ENCODE results near the gene LRRC1. TPM values are rescaled to one million over a fixed set of nuclear protein-coding genes. Genes with fewer than 3 reads are reported as not detected.

The LRRC1 gene
- total RNA-seq, 1 experiment from 2014 or later = 8.6 TPM

DNA sequence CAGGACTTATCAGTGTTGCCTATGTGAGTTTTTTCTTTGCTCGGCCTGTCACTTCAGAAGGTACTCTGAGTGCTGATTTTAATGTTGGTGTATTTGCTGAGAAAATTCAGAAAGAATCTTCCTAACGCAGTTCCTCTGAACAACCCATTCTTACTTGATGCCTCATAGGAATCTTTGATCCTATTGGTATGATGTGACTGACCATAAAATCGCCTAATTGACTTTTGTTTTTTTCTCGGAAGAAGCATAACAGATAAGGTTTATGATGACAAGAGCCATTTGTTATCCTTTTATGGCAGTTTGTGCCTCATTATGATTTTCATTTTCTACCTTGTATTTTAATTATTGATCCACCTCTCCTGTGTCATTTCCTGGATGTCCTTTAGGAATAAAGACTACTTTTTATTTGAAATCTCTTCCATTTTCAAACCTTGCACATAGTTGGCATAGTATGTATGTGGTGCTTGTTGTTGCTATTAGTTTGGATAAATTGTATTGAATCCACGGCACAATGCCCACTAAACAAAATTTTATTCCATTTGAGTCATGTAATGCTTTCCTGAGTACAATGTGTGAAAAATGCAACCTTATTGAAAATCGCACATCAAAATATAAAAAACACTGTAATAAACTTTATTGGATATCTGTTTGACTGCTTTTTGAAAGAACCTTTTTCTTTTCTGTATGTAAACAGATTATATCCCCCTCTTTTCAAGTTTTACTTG lies 37.3 kb downstream of the LRRC1 start:
- in situ Hi-C loops (cut with HindIII; ENCODE audit: low sequenced_read_pairs) = no loop called here
- DNase-seq (ENCODE audit: low spot score) = no peak

DNA sequence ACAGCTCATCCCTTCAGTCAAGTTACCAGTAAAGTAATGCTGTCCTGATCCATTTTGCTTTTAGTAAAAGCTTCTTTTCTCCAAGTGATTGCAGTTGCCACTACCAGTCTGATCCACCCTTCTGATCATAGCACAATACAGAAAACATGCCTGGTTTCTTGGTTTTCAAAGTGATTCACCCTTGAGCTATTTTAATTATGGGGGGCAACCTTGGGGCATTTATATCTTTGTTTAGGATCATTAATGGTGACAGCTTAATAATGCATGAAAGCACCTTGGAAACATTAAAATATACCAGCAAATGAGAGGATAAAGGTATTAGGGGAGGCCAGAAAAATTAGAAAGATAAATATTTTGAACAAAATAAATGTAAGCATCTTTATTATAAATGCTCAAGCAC lies 38.4 kb downstream of the LRRC1 start:
- in situ Hi-C loops (cut with HindIII; ENCODE audit: low sequenced_read_pairs) = no loop called here
- DNase-seq (ENCODE audit: low spot score) = no peak

DNA sequence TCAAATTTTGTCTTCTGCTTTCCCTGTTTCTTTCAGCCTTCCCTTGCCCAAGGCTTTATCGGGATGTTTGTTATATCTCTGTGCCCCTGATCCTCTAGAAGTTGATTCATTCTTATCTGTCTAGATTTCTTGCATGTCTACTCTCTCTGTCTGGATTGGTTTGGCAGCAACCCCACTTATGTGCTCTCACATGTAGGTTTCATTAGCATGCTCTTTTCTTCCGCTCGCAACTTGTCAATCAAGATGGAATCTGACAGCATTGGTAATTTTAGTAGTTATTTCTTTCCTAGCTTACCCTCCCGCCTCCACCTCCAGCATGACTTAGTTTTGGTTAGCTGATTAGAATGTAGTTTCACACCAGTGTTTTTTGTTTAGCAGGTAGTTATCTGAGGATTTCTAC lies 39.3 kb downstream of the LRRC1 start:
- no peak for DNase-seq (ENCODE audit: low spot score)
- in situ Hi-C loops (cut with HindIII; ENCODE audit: low sequenced_read_pairs) = no loop called here

DNA sequence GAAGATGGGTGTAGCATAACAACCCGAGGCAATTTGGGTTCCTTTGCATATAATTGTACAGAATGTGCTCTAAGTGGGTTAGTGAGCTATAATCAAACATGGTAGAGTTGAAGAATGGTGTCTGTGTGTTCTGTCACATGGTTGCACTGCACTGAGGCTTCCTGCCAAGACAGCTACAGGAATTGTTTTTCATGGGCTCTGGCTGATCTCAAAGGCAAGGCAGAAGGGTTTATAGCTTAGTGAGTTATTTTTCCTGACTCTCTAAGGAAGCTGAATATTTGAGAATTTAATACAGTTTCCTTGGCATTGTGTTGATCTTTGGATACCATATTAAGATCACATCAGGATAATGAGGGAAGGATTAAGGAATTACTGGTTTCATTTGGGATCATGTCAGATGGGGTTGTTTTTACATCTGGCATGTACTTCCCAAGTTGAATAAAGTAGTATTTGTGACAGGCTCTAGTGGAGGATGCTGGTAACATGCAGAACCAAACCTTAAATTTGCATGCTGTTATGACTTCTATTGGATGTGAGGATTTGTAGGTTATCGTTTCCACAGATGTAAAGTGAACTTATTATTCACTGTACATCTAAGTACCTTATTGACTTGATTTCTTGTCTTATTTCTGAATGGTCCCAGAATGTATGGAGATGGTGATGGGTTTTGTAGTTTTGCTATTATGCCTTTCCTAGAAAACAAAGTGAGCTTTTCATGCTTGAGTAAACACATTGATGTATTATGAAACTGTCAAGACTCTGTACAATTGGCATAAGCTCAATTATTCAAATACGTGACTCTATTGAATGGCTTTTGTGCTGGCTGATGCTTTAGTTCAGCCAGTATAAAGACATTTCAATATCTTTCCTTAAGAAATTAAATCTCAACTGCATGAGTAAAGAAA lies 43.3 kb downstream of the LRRC1 start:
- peak; percentile 15 for DNase-seq (ENCODE audit: low spot score)
- in situ Hi-C loops (cut with HindIII; ENCODE audit: low sequenced_read_pairs) = no loop called here

DNA sequence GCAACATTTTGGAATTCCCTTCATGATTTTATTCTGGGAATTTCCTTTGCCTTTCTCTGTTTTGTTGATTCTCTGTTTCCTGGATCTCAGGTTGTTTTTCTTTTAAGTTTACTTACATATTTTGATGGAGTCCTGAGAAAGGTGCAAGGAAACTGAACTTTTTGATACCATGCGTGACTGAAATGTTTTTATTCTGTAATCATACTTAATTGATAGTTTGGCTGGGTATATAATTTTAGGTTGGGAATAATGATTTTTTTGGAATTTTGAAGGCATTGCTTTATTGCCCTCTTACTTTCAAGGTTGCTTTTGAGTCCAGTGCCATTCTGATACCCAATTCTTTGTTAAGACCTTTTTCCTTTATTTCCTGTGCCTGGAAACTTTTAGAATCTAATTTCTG lies 45.2 kb downstream of the LRRC1 start:
- in situ Hi-C loops (cut with HindIII; ENCODE audit: low sequenced_read_pairs) = no loop called here
- DNase-seq (ENCODE audit: low spot score) = no peak

DNA sequence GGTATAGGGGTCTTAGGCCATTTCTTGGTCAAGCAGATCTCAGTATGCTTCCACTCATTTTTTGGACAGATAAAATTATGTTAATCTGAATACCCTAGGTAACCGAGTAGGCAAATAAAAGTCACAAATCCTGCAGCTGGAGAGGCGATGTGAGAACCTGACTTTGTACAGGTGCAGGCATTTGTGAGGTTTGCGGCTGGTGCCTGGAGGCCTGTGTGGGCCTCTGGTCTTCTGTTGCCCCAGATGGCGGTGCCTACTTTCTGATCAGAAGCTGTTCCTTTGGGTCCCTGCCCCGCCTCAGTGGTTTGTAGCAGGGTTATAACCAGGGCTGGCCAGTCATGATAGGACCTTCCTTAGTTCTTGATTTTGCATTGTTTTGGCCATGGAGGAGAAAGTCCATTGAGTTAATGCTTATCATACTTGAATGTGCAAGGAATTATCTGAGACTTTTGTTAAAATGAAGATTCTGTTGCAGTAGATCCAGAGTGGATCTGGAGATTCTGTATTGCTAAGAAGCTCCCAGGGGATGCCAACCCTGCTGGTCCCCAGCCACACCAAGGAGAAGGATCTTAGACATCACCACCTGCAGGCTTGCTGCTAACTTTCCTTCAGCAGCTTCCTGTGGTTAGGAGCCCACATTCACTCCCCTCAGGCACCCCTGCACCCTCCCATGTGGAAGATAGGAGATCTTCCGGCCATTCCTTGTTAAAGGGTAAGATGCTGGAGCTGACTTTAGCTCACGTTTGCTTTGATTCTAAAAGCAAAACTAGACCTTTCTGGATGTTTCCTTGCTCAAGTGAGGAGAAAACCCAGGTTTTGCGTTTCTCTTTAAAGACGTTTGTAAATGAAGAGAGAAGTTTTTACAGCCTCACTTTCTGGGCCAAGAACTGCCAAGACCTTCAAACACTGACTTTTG lies 50.7 kb downstream of the LRRC1 start:
- no peak for DNase-seq (ENCODE audit: low spot score)
- in situ Hi-C loops (cut with HindIII; ENCODE audit: low sequenced_read_pairs) = no loop called here

DNA sequence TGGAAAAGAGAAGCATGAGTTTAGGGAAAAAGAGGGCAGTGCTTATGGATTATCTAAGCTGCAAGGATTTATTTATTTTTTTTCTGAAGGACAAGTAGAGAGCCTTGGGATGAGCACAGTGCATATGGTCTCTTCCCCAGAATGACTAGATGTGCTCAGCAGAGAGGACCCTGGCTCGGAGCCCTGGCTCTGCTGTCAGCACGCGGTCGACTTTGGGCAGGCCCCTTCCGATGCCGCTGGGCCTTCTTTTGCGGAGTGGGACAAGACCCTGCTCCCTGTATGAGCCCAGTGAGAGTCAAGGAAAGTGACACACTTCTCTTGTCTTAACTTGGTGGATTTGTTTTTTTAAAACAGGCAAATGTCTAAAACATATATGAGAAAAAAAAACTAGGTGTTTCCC lies 51.4 kb downstream of the LRRC1 start:
- in situ Hi-C loops (cut with HindIII; ENCODE audit: low sequenced_read_pairs) = no loop called here
- DNase-seq (ENCODE audit: low spot score) = no peak

DNA sequence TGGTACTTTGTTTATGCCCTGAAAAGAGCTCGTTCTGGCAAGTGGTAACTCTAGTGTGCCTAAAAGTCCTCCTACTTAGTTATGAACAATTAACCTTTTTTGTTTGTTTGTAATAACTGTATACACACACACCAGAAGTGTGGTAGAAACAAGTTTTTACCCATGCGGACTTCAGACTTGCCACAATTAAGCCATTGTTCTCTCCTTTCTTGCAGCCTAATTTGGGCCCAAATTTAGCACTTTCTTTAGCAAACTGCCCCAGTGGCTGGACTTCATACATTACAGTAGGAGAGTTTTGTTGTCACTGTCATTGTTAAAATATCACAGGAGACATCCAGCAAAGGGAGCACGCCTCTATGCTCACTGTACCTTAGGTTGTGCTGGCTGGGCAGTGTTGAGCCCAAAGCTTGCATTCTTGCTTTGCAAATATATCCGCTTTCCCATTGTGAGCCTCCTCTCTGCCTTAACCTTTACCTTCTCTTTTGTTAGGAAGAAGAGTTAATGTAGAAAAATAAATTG lies 53.0 kb downstream of the LRRC1 start:
- in situ Hi-C loops (cut with HindIII; ENCODE audit: low sequenced_read_pairs) = no loop called here
- DNase-seq (ENCODE audit: low spot score) = no peak

DNA sequence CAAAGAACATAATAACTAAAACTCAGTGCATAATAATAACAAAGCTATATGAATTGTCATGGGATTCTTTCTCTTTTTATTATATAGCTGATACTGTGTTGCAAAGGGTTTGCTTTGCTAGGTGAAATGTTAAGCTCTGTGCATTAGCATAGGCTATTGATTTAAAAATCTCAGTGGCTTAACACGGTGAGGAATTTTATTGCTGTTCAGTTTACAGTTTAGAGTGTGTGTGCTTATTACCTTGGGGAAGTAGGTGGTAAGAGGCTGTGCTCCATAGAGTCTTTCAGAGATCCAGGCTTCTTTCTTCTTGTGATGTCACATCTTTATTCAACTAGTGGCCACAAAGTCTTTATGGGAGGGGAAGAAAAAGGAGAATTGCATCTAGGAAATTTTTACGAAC lies 55.7 kb downstream of the LRRC1 start:
- in situ Hi-C loops (cut with HindIII; ENCODE audit: low sequenced_read_pairs) = no loop called here

DNA sequence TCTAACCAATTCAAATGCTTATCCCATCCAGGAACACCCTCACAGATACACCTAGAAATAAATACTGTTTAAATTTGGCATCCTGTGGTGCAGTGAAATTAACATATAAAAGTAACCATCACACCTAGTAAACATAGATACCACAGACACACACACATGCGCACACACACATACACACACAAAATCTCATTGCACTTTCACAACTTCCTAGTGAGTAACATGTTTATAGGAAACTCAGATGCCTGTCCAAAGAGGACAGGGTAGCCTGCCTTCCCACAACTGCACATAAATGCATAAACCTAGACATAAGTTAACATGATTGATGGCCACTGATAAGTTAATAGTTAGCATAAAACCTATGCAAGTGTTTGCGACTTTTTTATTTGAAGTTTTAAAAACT lies 56.8 kb downstream of the LRRC1 start:
- DNase-seq (ENCODE audit: low spot score) = no peak
- in situ Hi-C loops (cut with HindIII; ENCODE audit: low sequenced_read_pairs) = no loop called here

More for the DNA sequence above, 55.7 kb downstream of the LRRC1 start:
- no peak for DNase-seq (ENCODE audit: low spot score)

DNA sequence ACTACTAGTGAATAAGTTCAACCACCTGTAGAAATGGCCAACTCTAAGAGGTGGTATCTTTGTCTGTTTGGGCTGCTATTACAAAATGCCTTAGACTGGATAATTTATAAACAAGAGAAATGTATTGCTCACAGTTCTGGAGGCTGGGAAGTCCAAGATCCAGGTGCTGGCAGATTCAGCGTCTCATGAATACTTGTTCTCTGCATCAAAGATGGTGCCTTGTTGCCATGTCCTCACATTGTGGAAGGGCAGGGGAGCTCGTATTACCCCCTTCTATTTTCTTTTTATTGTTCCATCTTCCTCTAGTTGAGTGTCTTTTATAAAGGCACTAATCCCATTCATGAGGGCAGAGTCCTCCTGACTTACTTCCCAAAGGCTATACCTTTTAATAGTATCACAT lies 58.0 kb downstream of the LRRC1 start:
- DNase-seq (ENCODE audit: low spot score) = no peak
- in situ Hi-C loops (cut with HindIII; ENCODE audit: low sequenced_read_pairs) = no loop called here

DNA sequence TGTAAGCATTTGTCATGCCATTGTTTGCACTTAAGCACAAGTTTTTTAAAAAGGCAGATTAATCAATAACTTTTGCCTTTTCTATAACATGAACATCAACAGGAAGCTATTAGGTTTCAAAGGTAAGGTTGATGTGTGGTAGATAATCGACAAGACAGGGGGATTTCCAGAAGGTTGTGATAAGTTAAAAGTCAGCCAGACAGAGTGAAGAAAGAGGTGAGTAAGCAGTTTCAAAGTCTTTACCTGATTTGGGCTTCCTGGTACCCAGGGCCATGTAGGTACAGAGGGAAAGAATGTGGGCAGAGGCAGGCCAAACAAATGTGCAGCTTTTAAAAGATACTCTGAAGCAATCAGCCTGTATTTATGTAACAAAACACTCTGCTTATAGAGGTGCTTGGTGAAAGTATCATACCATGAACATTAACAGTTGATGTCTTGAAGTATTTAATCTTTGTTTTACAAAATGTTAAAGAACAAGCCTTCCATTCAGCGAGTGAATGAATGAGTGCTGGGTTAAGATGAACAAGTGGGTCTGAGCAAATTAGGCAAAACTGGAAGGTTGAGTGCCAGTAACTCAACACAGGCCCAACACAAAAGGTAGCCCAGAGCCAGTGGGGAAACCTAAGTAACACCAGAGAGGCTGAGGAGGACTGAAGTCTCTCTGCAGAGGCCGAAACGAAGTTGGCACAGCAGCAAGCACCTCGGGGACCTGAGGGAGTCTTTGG lies 60.2 kb downstream of the LRRC1 start:
- in situ Hi-C loops (cut with HindIII; ENCODE audit: low sequenced_read_pairs) = no loop called here
- no peak for DNase-seq (ENCODE audit: low spot score)

DNA sequence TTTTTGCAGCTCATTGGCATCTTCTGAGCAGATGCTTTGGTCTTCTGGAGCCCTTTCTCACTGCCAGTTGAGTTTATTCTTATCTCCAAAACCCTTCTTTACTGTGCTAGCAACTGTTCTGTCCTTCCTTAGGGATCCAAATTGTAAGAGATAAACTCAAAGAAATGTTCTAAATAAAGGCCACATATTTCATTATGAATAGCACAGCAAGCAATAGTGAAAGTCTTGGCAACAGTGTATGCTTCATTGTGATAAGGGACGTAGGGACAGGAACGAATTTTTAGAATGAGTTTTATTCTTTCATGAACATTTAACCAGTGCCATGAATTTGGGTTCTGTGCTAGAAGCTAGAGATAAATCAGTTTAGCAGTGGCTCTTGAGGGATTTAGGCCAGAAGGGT lies 61.1 kb downstream of the LRRC1 start:
- in situ Hi-C loops (cut with HindIII; ENCODE audit: low sequenced_read_pairs) = no loop called here
- no peak for DNase-seq (ENCODE audit: low spot score)

DNA sequence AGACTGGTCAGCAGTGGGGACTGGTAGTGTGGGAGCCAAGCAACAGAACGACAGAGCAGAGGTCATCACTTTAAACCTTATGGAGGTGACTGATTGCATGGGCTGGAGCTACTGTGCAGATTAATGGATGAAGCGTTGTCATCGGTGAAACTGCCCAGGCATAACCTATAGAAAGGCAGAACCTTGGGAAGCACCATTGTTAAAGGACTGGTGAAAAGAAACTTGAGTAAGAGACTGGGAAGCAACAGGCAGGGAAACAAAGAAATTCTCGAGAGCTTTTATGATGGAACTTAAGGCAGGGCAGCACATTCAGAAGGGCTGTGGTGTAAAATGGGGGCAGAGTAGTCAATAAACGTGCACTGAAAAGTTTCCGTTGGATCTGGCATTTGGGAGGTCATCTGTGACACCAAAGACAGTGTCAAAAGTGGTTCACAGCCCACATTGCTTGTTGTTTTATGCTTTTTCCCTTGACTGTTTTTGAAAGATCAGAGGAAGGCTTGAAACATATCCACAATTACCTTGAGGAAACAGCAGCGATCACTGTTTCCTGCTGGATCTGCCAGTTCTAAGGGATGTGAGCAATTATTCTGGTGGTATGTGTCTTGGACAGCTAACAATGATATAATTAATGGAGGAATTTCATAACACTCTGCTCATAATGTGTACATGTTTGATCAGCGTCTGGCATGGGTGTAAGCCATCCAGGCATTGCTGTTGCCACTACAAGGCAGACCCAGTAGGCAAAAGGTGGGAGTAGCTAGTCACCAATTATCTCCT lies 62.7 kb downstream of the LRRC1 start:
- DNase-seq (ENCODE audit: low spot score) = no peak
- in situ Hi-C loops (cut with HindIII; ENCODE audit: low sequenced_read_pairs) = no loop called here

DNA sequence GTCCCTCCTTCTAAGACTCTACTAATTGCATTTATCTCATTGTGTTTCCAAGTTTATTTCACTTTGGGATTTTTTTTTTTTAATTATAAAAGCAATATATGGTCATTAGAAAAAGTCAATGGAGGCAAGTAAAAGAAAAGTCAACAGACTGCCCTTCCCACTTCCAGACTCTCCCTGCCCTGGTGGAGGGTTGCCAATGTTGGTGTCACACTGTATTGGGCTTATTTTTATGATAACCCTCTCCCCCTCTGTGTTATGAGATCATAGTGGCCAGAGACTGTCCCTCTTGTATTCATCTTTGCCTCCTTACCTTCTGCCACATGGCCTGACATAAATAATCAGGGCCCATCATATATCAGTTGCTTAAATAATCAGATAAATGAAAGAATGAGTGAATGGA lies 63.4 kb downstream of the LRRC1 start:
- in situ Hi-C loops (cut with HindIII; ENCODE audit: low sequenced_read_pairs) = no loop called here
- DNase-seq (ENCODE audit: low spot score) = no peak

DNA sequence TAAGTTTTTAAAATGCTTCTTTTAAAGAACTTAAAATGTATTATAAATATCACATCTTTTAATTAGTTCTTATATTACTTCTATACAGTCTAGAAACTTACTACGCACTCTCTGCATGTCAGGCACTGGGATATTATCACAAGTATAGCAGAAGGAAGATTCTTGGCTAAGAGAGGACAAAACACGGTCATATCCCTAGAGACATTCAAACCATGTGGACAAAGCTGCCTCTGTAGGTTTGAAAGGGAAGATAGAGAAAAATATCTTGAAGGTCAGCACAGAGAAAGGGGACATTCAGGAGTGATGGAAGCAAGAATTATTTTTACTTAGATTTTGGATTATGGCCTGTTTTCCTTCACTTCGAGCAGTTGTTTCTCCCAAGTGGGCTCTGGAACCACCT lies 64.1 kb downstream of the LRRC1 start:
- in situ Hi-C loops (cut with HindIII; ENCODE audit: low sequenced_read_pairs) = no loop called here
- no peak for DNase-seq (ENCODE audit: low spot score)

DNA sequence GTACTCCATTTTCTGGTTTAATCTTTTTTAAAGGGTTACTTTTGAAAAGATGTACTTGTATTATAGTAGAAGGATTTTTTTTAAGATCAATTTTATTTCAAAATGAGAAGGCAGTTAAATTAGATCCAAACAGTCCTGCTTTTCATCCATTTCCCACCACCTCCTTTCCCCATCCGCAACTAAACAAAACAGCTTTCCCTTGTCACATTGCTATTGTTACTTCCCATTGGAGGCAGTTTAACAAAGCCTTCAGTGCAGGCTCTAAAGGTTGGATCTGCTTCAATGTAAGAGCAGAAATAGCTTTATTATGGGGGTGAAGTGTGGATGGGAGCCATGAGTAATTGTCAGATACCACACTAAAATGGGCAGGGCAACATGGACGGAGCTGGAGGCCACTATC lies 65.7 kb downstream of the LRRC1 start:
- no peak for DNase-seq (ENCODE audit: low spot score)

DNA sequence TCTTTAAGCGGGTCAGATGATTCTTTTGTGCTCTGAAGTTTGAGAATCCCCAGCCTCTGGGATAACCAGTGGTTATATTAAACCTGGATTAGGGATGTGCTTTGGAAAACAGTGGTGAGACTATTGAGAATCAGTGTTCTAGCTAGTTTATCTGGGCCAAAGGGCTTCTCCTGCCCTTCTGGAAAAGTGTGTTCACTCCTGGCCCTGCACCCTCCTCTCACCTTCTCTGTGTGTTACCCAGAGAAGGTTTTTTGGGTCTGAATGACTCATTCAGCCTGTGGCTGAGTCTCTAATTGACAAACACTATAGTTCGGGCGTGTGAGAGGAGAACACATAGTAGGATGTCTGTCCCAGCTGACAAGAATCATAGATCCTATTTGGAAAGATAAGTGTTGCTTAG lies 66.7 kb downstream of the LRRC1 start:
- no peak for DNase-seq (ENCODE audit: low spot score)
- in situ Hi-C loops (cut with HindIII; ENCODE audit: low sequenced_read_pairs) = no loop called here

More for the DNA sequence above, 65.7 kb downstream of the LRRC1 start:
- in situ Hi-C loops (cut with HindIII; ENCODE audit: low sequenced_read_pairs) = no loop called here
